HG03097 (cell line): ENCODE measurements around the gene LIN28A.

ENCODE experiments used
- ATAC-seq: cut with Tn5 transposase; IDR thresholded peaks from one replicate; pipeline ENCODE4 v1.9.1; 2021; ENCODE audit not compliant: unreplicated experiment, low FRiP score

The LIN28A gene

GRCh38 chr1:26477446-26478152 is 67.0 kb downstream of the LIN28A start:
- no peak for ATAC-seq

GRCh38 chr1:26478159-26478558 is 67.5 kb downstream of the LIN28A start:
- ATAC-seq, result no peak

GRCh38 chr1:26478988-26479387 is 68.4 kb downstream of the LIN28A start:
- no peak for ATAC-seq
